Natural killer cell treated with Interleukin-12 subunit alpha and Interleukin-12 subunit beta and Interleukin-15 and Interleukin-18, amount 100 ng/mL, for 72 hours (primary cell): ENCODE measurements around the gene OXT. TPM values are rescaled to one million over a fixed set of nuclear protein-coding genes. Genes with fewer than 3 reads are reported as not detected.
"Not testable (repeated sequence)": the region's sequence is repeated elsewhere in the genome, so short reads cannot be mapped to it uniquely, and the experiment has no call there.

Experiments used
- ATAC-seq, 2 donors: fragments of 150-1000 bp; cut with Tn5 transposase in 1 of 2; sonication (Bioruptor Pico), chemical (Tn5 transposase) in 1 of 2; 2 replicates each; pipeline ENCODE4 v1.10.0; 2021
- DNase-seq: peaks from one replicate; pipeline ENCODE4 v3.0.0; 2022; ENCODE audit warnings: low spot score
- H3K27ac Mint-ChIP-seq, 2 donors: 1 replicate in 1 of 2; 2 replicates in 1 of 2; pipeline ENCODE4 v1.8.0; 2022; ENCODE audit warnings: mixed read lengths in 2 of 2, mild to moderate bottlenecking in 1 of 2, moderate library complexity in 1 of 2
- H3K27me3 Mint-ChIP-seq, 2 donors: 1 replicate in 1 of 2; 2 replicates in 1 of 2; pipeline ENCODE4 v1.8.0; 2022; ENCODE audit warnings: mixed read lengths in 2 of 2
- H3K36me3 Mint-ChIP-seq: one replicate; pipeline ENCODE4 v1.8.0; 2022; ENCODE audit warnings: mixed read lengths
- H3K4me1 Mint-ChIP-seq, 2 donors: 1 replicate in 1 of 2; 2 replicates in 1 of 2; pipeline ENCODE4 v1.8.0; 2022; ENCODE audit warnings: low read depth in 2 of 2, mixed read lengths in 2 of 2, mild to moderate bottlenecking in 1 of 2
- H3K4me3 Mint-ChIP-seq: one replicate; pipeline ENCODE4 v1.8.0; 2022; ENCODE audit warnings: mixed read lengths
- H3K9me3 Mint-ChIP-seq: 2 replicates; pipeline ENCODE4 v1.8.0; 2022; ENCODE audit warnings: mixed read lengths
- total RNA-seq, 2 donors: library from RNA; stranded (reverse); gene quantifications; one replicate each; pipeline ENCODE4 v1.2.3, GENCODE V29; 2022

Gene OXT
- total RNA-seq, 2 donors from 2014 or later: not detected

DNA sequence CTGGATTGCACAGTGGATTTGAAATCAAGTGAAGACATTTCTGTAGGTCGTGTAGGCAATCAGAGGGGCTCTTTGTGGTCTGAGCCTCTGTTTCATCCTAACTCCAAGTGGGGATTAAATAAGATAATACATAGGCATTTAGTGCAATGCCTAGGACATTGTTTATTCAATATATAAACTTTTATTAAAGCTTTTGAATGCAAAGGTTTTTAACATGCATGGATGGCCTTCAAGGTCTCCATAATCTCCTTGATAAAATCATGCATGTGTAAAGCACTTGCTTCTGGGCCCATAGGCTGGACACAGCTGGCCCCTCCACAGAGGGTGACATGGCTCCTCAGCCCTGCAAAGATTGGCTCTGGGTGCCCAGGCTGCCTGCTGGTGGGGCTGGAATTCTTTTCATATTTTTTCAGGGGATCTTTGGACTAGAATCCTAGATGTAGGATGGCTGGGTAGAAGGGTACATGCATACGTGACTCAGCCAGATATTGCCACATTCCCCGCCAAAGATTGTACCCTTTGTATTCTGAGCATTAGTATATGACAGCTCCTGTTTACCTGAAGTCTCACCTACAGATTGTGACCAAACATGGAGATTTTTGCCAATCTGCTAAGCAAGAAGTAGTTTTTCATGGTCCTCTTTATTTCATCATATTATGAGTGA is 32.1 kb downstream of the OXT start:
- no peak for DNase-seq
- H3K36me3 Mint-ChIP-seq: no peaks in the 10 kb centered on the region
- no peak overlapping the region for H3K27ac Mint-ChIP-seq
- no peaks in the 10 kb centered on the region for H3K9me3 Mint-ChIP-seq
- no peak overlapping the region for H3K4me3 Mint-ChIP-seq
- H3K27me3 Mint-ChIP-seq: peaks cover 10 to 15% of the 10 kb centered on the region in 2 donors
- ATAC-seq: no peak
- peaks cover 15 to 18% of the 10 kb centered on the region in 2 donors for H3K4me1 Mint-ChIP-seq

DNA sequence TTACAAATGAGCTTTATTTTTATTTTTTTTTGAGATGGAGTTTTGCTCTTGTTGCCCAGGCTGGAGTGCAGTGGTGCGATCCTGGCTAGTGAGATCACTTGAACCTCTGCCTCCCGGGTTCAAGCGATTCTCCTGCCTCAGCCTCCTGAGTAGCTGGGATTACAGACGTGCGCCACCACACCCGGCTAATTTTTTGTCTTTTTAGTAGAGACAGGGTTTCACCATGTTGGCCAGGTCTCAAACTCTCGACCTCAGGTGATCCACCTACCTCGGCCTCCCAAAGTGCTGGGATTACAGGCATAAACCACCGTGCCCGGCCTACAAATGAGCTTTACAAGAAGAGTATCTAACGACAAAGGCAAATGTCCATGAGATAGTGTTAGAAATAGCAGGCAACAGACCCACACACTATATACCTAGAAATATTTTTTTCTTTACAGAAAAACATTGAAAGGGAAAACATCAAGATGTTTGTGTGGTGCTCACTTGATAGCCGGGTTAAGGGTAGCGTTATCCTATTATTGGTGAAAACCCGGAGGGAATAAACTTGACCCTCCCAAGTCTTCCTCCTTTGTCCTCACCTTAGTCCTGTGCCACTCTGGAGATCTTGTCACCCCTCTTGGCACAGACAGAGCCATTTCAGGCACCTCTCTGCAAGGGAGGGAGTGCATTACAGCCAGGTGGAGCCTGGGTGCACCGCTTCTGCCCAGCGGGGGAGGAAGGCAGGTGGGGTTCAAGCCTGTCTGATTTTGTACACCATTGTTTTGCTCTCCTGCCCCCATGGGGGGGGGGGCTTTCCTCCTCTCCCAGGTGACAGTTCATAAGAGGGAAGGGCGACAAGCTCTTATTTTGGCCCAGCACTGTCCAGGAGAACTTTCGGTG is 34.1 kb downstream of the OXT start:
- H3K27me3 Mint-ChIP-seq: peaks cover 8 to 15% of the 10 kb centered on the region in 2 donors
- ATAC-seq: no peak
- H3K4me3 Mint-ChIP-seq: no peak overlapping the region
- H3K36me3 Mint-ChIP-seq: no peaks in the 10 kb centered on the region
- no peaks in the 10 kb centered on the region for H3K9me3 Mint-ChIP-seq
- no peak overlapping the region for H3K27ac Mint-ChIP-seq
- DNase-seq: no peak
- peaks cover 15 to 18% of the 10 kb centered on the region in 2 donors for H3K4me1 Mint-ChIP-seq

DNA sequence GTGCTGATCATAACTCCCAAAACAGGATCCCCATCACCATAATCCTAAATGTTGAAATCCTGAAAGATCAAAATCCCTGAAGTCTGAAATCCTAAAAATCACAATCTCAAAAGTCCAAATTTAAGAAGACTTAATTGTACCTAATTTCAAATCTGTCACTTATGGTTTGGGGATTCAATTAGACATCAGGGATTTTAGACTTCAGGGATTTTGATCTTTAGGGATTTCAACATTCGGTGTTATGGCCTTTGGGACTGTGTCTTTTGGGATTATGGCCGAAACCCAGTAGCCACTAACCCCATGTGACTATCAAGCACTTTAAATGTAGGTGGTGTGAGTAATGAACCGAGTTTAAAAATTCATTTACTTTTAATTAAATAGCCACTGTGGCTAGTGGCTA is 34.8 kb downstream of the OXT start:
- Mint-ChIP-seq H3K4me1 (peaks cover 15 to 18% of the 10 kb centered on the region in 2 donors), H3K4me3 (no peak overlapping the region), H3K36me3 (no peaks in the 10 kb centered on the region), H3K27ac (no peak overlapping the region), H3K27me3 (peaks cover 8 to 10% of the 10 kb centered on the region in 2 donors), H3K9me3 (no peaks in the 10 kb centered on the region)
- DNase-seq (no peak), ATAC-seq (no peak)

DNA sequence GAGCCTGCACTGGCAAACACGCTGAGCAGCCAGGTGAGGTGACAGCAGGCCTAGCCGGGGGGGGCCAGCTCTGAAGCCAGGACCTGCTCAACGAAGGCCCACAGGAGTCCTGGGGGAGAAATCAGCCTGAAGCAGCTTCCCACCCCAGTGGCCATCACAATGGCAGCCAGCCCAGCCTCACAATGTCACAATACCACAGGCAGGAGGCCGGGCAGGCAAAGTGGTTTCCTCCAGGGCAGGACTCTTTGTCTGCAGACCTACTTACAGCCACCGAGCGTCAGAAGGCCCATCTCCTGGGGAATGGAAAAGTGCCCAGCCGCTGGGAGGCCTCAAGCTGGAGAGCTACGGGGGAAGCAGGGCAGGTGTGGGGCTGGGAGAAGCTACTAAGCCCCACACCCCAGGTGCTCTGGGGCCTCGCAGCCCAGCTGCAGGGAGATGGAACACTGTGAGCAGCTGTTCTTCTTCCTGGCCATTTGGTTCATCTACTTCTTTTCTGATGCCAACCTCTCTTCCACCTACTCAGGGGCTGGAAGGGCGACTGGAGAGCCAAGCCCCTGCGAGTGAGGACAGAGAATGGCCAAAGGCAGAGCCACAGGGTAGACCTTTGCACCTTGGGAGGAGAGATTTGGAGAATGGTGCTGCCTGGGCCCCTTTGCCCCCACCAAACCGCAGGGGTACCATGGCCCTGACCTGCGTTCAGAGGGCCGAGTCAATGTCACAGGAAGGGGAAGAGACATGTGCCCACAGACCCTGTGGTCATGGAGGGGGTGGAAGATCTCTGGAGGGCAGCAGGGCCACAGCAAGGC is 35.4 kb downstream of the OXT start:
- Mint-ChIP-seq H3K9me3 (no peaks in the 10 kb centered on the region), H3K4me1 (peaks cover 14 to 17% of the 10 kb centered on the region in 2 donors), H3K27me3 (peaks cover 8% of the 10 kb centered on the region in 2 donors), H3K27ac (no peak overlapping the region), H3K4me3 (no peak overlapping the region), H3K36me3 (no peaks in the 10 kb centered on the region)
- ATAC-seq: no peak
- no peak for DNase-seq

DNA sequence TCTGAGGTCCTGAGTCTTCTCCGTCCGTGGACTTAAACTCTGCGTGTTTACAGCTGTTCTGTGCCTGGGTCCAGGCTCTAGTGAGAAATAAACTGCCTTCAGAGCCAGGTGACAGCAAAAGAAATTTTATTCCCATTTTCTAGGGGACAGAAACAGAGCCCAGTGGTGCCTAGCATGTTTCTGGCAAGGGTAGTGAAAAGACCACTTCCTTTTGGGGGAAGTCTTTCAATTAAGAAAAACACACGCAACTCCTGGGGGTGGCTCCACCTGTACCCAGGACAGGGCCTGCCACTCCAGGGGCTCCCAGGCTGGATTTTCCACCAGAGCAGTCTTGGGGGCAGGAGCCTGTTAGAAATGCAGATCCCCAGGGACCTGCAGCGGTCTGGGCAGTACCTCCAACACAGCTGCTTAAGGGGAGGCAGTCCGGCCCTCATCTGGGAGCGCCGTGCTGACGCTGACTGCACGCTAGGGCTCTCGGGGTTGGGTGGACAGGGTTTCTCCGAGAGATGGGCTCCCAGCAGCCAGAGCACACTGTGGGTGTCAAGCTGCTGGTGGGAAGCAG is 36.1 kb downstream of the OXT start:
- Mint-ChIP-seq H3K4me1 (peaks cover 7 to 12% of the 10 kb centered on the region in 2 donors), H3K36me3 (no peaks in the 10 kb centered on the region), H3K27ac (no peak overlapping the region), H3K9me3 (no peaks in the 10 kb centered on the region), H3K4me3 (no peak overlapping the region), H3K27me3 (peaks cover 7 to 8% of the 10 kb centered on the region in 2 donors)
- no peak for DNase-seq
- no peak for ATAC-seq

DNA sequence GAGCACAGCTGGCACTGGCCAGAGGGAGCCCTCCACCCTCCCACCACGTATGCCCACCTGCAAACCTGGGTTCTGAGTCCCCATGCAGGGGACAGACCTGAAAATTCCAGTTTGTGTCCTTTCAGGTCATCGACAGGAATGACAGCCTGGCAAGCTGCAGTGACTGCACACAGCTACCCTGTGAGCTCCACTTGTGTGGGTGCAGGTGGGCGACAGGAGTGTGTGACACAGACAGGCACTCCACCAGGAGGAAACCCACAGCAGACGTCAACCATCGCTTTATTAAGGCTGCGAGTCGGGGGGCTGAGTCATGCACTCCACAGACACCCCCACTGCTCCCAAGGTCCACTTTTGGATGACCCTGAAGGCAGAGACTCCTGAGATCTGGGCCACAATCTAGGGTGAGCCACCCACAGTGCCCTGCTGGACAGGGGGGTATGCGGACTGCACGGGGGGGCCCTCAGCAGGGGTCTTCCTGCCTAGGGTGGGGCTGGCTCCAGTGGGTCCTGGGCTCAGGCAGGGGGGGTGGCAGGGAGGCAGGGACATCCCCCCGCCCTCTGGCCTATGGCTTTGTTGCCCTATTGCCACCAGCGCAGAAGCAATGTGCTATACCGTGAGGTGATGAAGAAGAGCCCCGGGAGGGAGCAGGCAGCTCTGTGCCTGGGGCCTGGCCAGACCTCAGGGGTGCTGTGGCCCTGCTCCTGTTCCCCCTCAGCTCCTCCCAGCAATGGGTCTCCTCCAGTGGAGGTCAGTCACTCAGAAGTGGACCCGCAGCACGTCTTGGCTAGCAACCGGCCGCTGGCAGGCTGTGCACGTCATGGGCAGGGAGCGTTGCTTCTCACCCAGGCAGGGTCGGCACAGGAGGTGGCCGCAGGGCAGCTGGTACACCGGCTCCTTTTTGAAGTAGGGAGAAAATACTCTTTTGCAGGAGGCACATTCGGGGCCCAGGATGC is 38.2 kb downstream of the OXT start:
- ATAC-seq (peak in 1 of 2 donors; percentile 20), DNase-seq (no peak)
- Mint-ChIP-seq H3K27me3 (no peaks in the 10 kb centered on the region), H3K36me3 (no peaks in the 10 kb centered on the region), H3K4me3 (no peak overlapping the region), H3K27ac (no peak overlapping the region), H3K4me1 (peaks cover 0 to 8% of the 10 kb centered on the region in 2 donors), H3K9me3 (no peaks in the 10 kb centered on the region)

DNA sequence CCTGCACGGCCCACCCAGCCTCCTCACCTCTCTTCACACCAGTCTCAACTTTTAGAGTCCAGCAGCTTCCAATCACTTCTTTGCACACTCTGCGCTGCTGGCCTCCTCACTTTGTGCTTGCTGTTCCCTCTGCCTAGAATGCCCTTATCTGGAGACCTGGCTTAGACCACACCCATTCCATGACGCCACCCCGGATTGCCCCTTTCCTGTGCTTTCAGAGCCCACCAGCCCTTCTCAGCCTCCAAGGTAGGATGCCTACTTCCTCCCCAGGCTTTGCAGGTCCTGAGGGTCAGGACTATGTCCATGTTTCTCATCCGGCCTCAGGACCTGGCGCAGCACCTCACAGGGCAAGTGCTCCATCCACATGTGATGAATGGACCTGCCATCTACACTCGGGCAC is 40.1 kb downstream of the OXT start:
- no peak overlapping the region for H3K27ac Mint-ChIP-seq
- no peak for DNase-seq
- H3K36me3 Mint-ChIP-seq: no peaks in the 10 kb centered on the region
- peaks cover 0 to 8% of the 10 kb centered on the region in 2 donors for H3K4me1 Mint-ChIP-seq
- H3K9me3 Mint-ChIP-seq: no peaks in the 10 kb centered on the region
- ATAC-seq: no peak
- H3K4me3 Mint-ChIP-seq: no peak overlapping the region
- H3K27me3 Mint-ChIP-seq: no peaks in the 10 kb centered on the region

DNA sequence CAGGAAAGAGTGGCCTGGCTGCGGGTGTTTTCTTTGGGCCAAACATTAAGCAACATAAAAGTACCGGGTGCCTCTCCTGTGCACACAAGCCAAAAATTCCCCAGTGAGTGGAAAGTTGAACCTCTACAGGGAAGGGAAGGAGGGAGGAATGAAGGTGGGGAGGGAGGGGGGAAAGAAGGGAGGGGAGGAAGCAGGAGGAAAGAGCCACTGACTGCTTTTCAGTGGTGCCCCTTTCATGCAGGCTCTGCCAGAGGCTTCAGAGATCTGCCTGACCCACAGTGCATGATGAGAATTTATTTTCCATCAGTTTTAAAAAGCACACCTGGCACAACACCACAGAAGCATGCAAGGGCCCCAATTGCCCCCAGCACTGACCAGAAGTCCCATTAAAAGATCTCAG is 40.6 kb downstream of the OXT start:
- ATAC-seq (no peak), DNase-seq (no peak)
- no peaks in the 10 kb centered on the region for H3K27me3 Mint-ChIP-seq
- no peaks in the 10 kb centered on the region for H3K36me3 Mint-ChIP-seq
- no peaks in the 10 kb centered on the region for H3K9me3 Mint-ChIP-seq
- no peak overlapping the region for H3K4me3 Mint-ChIP-seq
- H3K27ac Mint-ChIP-seq: no peak overlapping the region
- H3K4me1 Mint-ChIP-seq: peaks cover 0 to 8% of the 10 kb centered on the region in 2 donors

DNA sequence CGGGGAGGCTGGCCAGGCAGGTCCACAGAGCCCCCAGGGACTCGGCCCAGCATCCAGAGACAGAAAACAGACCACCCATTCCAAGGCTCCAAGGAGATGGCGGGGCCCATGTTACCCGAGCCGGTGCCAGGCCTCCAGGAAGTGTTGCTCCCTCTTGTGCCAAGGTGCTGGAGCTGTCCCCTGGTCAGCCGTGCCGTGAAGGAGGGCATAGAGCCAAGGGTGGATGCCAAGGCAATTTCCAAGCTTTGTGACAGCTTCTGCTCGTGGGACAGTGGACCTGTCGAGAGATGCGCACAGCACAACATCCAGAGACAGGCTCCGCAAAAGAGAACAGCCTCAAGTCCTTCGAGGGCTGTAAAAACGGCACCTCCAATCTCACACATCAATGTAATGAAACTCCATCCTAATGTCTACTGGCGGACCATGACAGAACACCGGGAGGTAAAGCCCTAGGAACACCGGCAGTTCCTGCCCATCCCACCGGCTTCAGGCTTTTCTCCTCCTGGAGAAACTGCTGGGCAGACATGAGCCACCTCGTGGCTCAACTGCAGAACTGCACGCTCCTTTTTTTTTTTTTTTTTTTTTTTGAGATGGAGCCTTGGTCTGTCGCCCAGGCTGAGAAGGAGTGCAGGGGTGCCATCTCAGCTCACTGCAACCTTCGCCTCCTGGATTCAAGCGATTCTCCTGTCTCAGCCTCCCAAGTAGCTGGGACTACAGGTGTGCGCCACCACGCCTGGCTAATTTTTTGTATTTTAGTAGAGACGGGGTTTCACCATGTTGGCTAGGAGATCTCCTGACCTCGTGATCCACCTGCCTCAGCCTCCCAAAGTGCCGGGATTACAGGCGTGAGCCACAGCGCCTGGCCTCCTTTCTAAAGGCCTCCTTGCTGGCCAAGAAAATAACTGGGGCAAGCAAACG is 44.0 kb downstream of the OXT start:
- Mint-ChIP-seq H3K36me3 (no peaks in the 10 kb centered on the region), H3K4me3 (no peak overlapping the region), H3K4me1 (peaks cover 0 to 8% of the 10 kb centered on the region in 2 donors), H3K27me3 (no peaks in the 10 kb centered on the region), H3K9me3 (no peaks in the 10 kb centered on the region), H3K27ac (no peak overlapping the region)
- ATAC-seq (peak in 1 of 2 donors; percentile 38), DNase-seq (no peak)

DNA sequence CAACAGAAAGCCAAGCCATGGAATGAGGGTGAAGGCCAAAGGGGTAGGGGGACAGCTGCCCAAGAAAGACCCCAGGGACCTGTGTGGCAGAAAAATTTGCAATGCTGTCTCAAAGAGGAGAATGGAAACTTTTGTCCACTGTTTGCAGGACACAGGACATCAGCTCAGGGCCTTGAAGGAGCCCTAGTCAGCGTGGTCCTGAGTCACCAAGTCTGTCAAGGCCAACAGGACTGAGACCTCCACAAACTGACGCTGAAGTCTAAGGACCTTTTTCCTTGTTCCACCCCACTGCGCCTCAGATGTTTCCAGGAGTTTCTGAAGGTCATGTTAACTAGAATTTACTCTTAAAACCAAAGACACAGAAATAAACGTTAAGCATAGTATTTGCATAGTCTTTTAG is 44.9 kb downstream of the OXT start:
- peaks cover 5 to 7% of the 10 kb centered on the region in 2 donors for H3K4me1 Mint-ChIP-seq
- H3K36me3 Mint-ChIP-seq: peaks cover 6% of the 10 kb centered on the region
- H3K9me3 Mint-ChIP-seq: no peaks in the 10 kb centered on the region
- no peak for DNase-seq
- ATAC-seq: no peak
- no peaks in the 10 kb centered on the region for H3K27me3 Mint-ChIP-seq
- no peak overlapping the region for H3K27ac Mint-ChIP-seq
- H3K4me3 Mint-ChIP-seq: no peak overlapping the region

DNA sequence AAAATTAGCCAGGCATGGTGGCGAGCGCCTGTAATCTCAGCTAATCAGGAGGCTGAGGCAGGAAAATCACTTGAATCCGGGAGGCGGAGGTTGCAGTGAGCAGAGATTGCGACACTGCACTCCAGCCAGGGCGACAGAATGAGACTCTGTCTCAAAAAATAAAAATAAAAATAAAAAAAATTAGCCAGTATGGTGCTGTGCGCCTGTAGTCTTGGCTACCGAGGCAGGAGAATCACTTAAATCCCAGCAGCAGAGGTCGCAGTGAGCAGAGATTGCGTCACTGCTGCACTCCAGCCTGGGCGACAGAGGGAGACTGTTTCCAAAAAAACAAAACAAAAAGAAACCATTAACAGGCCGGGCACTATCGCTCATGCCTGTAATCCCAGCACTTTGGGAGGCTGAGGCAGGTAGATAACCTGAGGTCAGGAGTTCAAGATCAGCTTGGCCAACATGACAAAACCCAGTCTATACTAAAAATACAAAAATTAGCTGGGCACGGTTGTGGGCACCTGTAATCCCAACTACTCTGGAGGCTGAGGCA is 46.5 kb downstream of the OXT start:
- H3K9me3 Mint-ChIP-seq, H3K27me3 Mint-ChIP-seq, H3K4me3 Mint-ChIP-seq, DNase-seq, ATAC-seq, H3K27ac Mint-ChIP-seq, H3K4me1 Mint-ChIP-seq, H3K36me3 Mint-ChIP-seq: not testable (repeated sequence)

DNA sequence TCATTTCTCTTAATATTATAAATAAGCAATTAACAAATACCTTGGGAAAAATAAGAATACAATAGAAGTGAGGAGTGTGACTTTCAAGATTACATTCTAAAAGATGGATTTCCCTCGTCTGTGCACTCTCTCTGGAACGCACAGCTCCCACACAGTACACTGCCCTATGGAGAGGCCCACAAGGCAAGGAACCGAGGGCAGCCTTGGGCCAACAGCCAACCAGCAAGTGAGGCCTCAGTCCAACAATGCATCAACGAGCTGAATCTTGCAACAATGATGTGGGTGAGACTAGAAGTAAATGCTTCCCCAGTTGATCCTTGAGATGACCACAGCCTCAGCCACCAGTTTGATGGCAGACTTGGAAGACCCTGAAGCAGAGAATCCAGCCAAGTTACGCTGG is 47.6 kb downstream of the OXT start:
- Mint-ChIP-seq H3K9me3 (no peaks in the 10 kb centered on the region), H3K27ac (no peak overlapping the region), H3K4me1 (peaks cover 8 to 9% of the 10 kb centered on the region in 2 donors), H3K36me3 (peaks cover 11% of the 10 kb centered on the region), H3K4me3 (no peak overlapping the region), H3K27me3 (no peaks in the 10 kb centered on the region)
- DNase-seq: no peak
- no peak for ATAC-seq
